Spleen (tissue), 7 donors: ENCODE data around the gene GGT6.

Source experiments
- POLR2A ChIP-seq, 3 donors: fragments of 450-650 bp; IDR thresholded peaks; one replicate each; pipeline ENCODE4 v1.5.1; 2017; ENCODE audit warnings: antibody characterized with exemption in 3 of 3, mild to moderate bottlenecking in 1 of 3
- POLR2AphosphoS5 ChIP-seq, 3 donors: sonication (generic); formaldehyde crosslinking; IDR thresholded peaks; one replicate each; pipeline ENCODE4 v1.5.1; 2017; ENCODE audit warnings: antibody characterized with exemption in 3 of 3
- TF ChIP-seq, protein P1 (sequence below), 11 experiments: fragments of 200-600 bp in 7 of 11; fragments of 450-650 bp in 4 of 11; sonication (generic) in 4 of 11; IDR thresholded peaks in 8 of 11; conservative IDR thresholded peaks in 3 of 11; 1 replicate in 7 of 11; 2 replicates in 4 of 11; pipeline versions ENCODE4 v1.4.0 to v1.8.0; 2016 to 2021; ENCODE audit warnings: antibody characterized with exemption in 11 of 11, inconsistent platforms in 4 of 11, mild to moderate bottlenecking in 1 of 11
- donor health status: DM: no; HTN: no; CAD: no; lungs with moderate emphysema.
- donor health status: DM: no; HTN: no; CAD: no.
- donor health status: DM: no; HTN: no; CAD: no.

DNA sequence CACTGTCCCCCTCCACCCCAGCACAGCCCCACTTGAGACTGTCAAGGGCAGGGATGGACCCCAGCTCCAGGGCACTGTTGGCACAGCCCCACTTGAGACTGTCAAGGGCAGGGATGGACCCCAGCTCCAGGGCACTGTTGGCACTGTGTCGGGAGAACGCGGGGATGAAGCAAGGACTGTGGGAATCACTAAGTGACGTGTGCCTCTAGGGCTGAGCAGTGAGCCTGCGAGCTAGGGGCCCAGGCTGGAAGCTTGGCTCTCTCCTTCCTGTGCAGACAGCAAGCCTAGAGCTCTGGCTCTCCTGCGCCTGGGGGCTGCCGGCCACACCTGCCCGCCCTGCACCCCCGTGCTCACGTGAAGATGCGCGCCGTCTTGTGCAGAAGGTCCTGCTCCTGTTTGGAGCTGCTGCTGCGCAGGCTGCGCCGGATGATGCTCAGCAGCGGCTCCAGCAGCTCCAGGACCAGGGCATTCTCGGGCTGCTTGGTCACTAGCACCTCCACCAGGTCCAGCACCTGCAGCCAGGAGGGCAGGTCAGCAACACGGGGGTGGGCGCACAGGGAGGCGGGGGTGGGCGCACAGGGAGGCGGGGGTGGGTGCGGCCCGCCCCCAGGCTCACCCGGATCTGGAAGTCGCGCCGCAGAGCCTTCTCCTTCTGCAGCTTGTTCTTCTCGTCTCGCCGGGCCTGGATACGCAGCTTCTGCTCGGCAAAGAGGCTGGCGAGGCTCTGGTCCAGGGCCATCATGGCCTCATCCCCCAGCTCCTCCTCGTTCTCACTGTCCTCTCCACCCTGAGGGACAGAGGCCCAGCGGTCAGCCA lies 16.0 kb downstream of the GGT6 start:
- TF ChIP-seq, protein P1, sequence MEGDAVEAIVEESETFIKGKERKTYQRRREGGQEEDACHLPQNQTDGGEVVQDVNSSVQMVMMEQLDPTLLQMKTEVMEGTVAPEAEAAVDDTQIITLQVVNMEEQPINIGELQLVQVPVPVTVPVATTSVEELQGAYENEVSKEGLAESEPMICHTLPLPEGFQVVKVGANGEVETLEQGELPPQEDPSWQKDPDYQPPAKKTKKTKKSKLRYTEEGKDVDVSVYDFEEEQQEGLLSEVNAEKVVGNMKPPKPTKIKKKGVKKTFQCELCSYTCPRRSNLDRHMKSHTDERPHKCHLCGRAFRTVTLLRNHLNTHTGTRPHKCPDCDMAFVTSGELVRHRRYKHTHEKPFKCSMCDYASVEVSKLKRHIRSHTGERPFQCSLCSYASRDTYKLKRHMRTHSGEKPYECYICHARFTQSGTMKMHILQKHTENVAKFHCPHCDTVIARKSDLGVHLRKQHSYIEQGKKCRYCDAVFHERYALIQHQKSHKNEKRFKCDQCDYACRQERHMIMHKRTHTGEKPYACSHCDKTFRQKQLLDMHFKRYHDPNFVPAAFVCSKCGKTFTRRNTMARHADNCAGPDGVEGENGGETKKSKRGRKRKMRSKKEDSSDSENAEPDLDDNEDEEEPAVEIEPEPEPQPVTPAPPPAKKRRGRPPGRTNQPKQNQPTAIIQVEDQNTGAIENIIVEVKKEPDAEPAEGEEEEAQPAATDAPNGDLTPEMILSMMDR (IDR thresholded peaks at IDR 0.05 in 8 of 11, conservative IDR thresholded peaks at IDR 0.05 in 3 of 11), result no peak
- TF ChIP-seq POLR2AphosphoS5 (IDR thresholded peaks at IDR 0.05) (peak in 1 of 3 donors; percentile 41), POLR2A (IDR thresholded peaks at IDR 0.05) (no peak)
